Keratinocyte (primary cell): Measurements from ENCODE around the gene CDKN2D. TPM values are rescaled to one million over a fixed set of nuclear protein-coding genes. Genes with fewer than 3 reads are reported as not detected.
"Not testable (repeated sequence)": the region's sequence is repeated elsewhere in the genome, so short reads cannot be mapped to it uniquely, and the experiment has no call there.

Experiments
- DNase-seq: peaks from one replicate; pipeline ENCODE4 v3.0.0-alpha.2; 2011; ENCODE audit warnings: low read depth, missing footprints, low spot score
- FAIRE-seq: peaks from 2 replicates; lab custom pipeline; 2011; peaks lifted over from hg19 to GRCh38; lab: Jason Lieb, UNC
- H2AFZ ChIP-seq: 2 replicates; pipeline ENCODE4 v1.6.0; 2012; ENCODE audit warnings: low read length, control low read depth, inconsistent platforms; ENCODE audit not compliant: control insufficient read depth
- H3K27ac ChIP-seq: 2 replicates; pipeline ENCODE4 v1.5.1; 2011; ENCODE audit warnings: low read length; ENCODE audit not compliant: control insufficient read depth, insufficient read depth
- H3K27me3 ChIP-seq: 3 replicates; pipeline ENCODE4 v1.6.0; 2011; ENCODE audit warnings: low read length; ENCODE audit not compliant: control insufficient read depth, insufficient read depth; ENCODE audit errors: extremely low read depth
- H3K36me3 ChIP-seq, 2 experiments: 2 replicates in 1 of 2; 3 replicates in 1 of 2; pipeline ENCODE4 v1.5.1; 2011; ENCODE audit warnings: low read length in 2 of 2, mild to moderate bottlenecking in 1 of 2; ENCODE audit not compliant: control insufficient read depth in 2 of 2, insufficient read depth in 2 of 2; ENCODE audit errors: extremely low read depth in 1 of 2
- H3K4me1 ChIP-seq: 3 replicates; pipeline ENCODE4 v1.5.1; 2011; ENCODE audit warnings: low read length; ENCODE audit not compliant: control insufficient read depth, insufficient read depth; ENCODE audit errors: extremely low read depth
- H3K4me2 ChIP-seq: 3 replicates; pipeline ENCODE4 v1.6.0; 2011; ENCODE audit warnings: low read depth, low read length; ENCODE audit not compliant: control insufficient read depth, insufficient read depth; ENCODE audit errors: extremely low read depth
- H3K4me3 ChIP-seq, 3 experiments: fragments of 200-600 bp in 1 of 3; sonication (generic) in 1 of 3; 2 replicates in 2 of 3; 3 replicates in 1 of 3; pipeline ENCODE4 v1.5.1; 2011 to 2016; ENCODE audit warnings: low read length in 3 of 3, mild to moderate bottlenecking in 3 of 3, control low read depth in 2 of 3, inconsistent platforms in 1 of 3, low read depth in 1 of 3, mixed read lengths in 1 of 3, mixed run types in 1 of 3, moderate library complexity in 1 of 3; ENCODE audit not compliant: control insufficient read depth in 2 of 3, insufficient read depth in 2 of 3; ENCODE audit errors: extremely low read depth in 1 of 3
- H3K79me2 ChIP-seq: 2 replicates; pipeline ENCODE4 v1.6.0; 2012; ENCODE audit warnings: low read length; ENCODE audit not compliant: control insufficient read depth, insufficient read depth
- H3K9ac ChIP-seq: 3 replicates; pipeline ENCODE4 v1.6.0; 2011; ENCODE audit warnings: low read length; ENCODE audit not compliant: control insufficient read depth, insufficient read depth; ENCODE audit errors: extremely low read depth
- H3K9me1 ChIP-seq: 3 replicates; pipeline ENCODE4 v1.6.0; 2011; ENCODE audit warnings: low read length; ENCODE audit not compliant: control insufficient read depth, insufficient read depth; ENCODE audit errors: extremely low read depth
- H3K9me3 ChIP-seq: 2 replicates; pipeline ENCODE4 v1.5.1; 2012; ENCODE audit warnings: low read depth, low read length; ENCODE audit not compliant: control insufficient read depth
- H4K20me1 ChIP-seq: 3 replicates; pipeline ENCODE4 v1.6.0; 2011; ENCODE audit warnings: low read length; ENCODE audit not compliant: control insufficient read depth, insufficient read depth; ENCODE audit errors: extremely low read depth
- CTCF ChIP-seq, 3 experiments: IDR thresholded peaks in 1 of 3; conservative IDR thresholded peaks in 1 of 3; optimal IDR thresholded peaks in 1 of 3; 2 replicates in 2 of 3; 3 replicates in 1 of 3; pipeline versions ENCODE3 to v1.5.1; 2011; ENCODE audit warnings: low read length in 3 of 3, mild to moderate bottlenecking in 3 of 3, moderate library complexity in 2 of 3, control low read depth in 1 of 3, inconsistent platforms in 1 of 3; ENCODE audit not compliant: insufficient read depth in 2 of 3; ENCODE audit errors: extremely low read depth in 1 of 3
- EZH2 ChIP-seq: IDR thresholded peaks from one replicate; pipeline ENCODE4 v1.6.1; 2012; ENCODE audit warnings: inconsistent platforms, mild to moderate bottlenecking, low read length, moderate library complexity
- dilution Hi-C: fragments of 300-500 bp; cut with MboI; formaldehyde crosslinking; loops from one replicate; pipeline ENCODE4 v1.7.0; 2020; ENCODE audit warnings: low sequenced_read_pairs; ENCODE audit not compliant: extremely low pct_ligation_motif_present
- polyA plus RNA-seq, 5 experiments: library from polyadenylated mRNA; depleted of rRNA in 3 of 5; stranded (reverse) in 3 of 5; stranded (forward) in 1 of 5; unstranded in 1 of 5; fragments of >200 nt; gene quantifications; 1 replicate in 1 of 5; 2 replicates in 3 of 5; 3 replicates in 1 of 5; pipeline versions ENCODE4 v1.2.1 to v1.2.3, GENCODE V29; 2011 to 2012; ENCODE audit warnings: missing spikeins in 2 of 5, low read depth in 1 of 5, low replicate concordance in 1 of 5

CDKN2D gene
- polyA plus RNA-seq, 1 donor (not counting 4 experiments of a cell fraction or from before 2014, with no cell fraction given) = 3.9 TPM

DNA sequence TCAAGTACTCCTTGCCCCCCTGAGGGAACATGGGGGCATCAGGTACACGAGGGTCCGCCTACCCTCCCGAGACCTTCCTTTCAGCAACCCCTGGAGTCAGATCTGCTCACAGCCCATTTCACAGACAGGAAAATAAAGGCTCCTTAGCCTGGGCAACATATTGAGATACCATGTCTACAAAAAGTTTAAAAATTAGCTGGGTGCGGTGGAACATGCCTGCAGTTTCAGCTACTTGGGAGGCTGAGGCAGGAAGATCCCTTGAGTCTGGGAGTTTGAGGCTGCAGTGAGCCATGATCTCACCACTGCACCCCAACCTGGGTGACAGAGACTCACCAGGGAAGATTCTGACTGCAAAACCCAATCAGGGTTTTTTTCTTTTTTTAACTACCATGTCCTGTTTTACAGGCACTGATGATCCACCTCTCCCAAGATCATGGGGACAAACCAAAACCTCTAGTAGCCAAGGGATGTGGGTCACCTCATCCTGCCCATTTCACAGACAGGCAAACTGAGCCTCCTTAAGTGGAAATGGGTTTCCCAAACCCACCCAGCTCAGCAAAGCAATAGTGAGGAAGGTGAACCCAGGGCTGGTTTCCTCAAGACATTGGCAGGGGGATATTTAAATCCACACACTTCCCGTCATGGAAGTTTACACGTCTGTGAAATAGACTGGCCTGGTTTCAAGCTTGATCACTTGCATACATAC lies 6.4 kb upstream of the CDKN2D start:
- DNase-seq (no peak), FAIRE-seq (no peak)
- no peaks in the 10 kb centered on the region for H4K20me1 ChIP-seq
- H3K79me2 ChIP-seq = peaks cover 4% of the 10 kb centered on the region
- no peak overlapping the region for H3K27ac ChIP-seq
- H3K36me3 ChIP-seq = peaks cover 26% of the 10 kb centered on the region in 2 experiments
- TF ChIP-seq CTCF (optimal IDR thresholded peaks at IDR 0.05 in 1 of 3, IDR thresholded peaks at IDR 0.05 in 1 of 3, conservative IDR thresholded peaks at IDR 0.05 in 1 of 3; ENCODE audit: extremely low read depth in 1 of 3, insufficient read depth in 2 of 3, low read length in 3 of 3) (no peak), EZH2 (no peak)
- no peak overlapping the region for H3K4me2 ChIP-seq
- no peak overlapping the region for H2AFZ ChIP-seq
- no peaks in the 10 kb centered on the region for H3K9me1 ChIP-seq
- H3K9me3 ChIP-seq = no peaks in the 10 kb centered on the region
- no peaks in the 10 kb centered on the region for H3K27me3 ChIP-seq
- dilution Hi-C loops = no loop called here
- H3K4me1 ChIP-seq = no peaks in the 10 kb centered on the region
- H3K4me3 ChIP-seq = no peak overlapping the region
- H3K9ac ChIP-seq = no peak overlapping the region

DNA sequence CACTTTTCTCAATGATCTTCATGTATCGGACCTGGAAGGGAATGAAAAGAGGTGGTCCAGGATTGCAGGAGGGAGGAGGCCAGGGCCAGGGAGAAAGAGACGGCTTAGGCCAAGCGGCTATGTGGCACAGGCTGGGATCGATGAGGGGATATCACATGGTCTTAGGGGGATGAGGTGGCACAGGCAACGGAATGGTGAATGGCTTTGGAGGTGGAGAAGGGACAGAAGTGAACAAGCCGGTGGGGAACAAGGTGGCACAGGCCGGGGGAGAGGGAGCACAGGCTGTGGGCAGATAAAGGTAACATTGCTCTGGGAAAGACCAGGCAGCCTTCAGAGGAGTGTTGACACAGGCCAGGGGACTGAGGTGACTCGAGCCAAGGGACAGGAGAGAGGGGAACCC lies 5.7 kb upstream of the CDKN2D start:
- dilution Hi-C loops = no loop called here

GRCh38 chr19:10573793-10574192 lies 5.0 kb upstream of the CDKN2D start:
- H3K9ac ChIP-seq, FAIRE-seq, H3K9me1 ChIP-seq, DNase-seq, H3K27ac ChIP-seq, H3K79me2 ChIP-seq, H3K4me2 ChIP-seq, H2AFZ ChIP-seq, H3K27me3 ChIP-seq, H4K20me1 ChIP-seq, dilution Hi-C loops, H3K4me3 ChIP-seq, H3K4me1 ChIP-seq, H3K9me3 ChIP-seq: not testable (repeated sequence)
- H3K36me3 ChIP-seq = peaks cover 16 to 21% of the 10 kb centered on the region in 2 experiments

More for the DNA sequence above, 5.7 kb upstream of the CDKN2D start:
- Histone ChIP-seq H3K36me3 (peaks cover 19 to 22% of the 10 kb centered on the region in 2 experiments), H3K27me3 (no peaks in the 10 kb centered on the region), H3K9me1 (no peaks in the 10 kb centered on the region), H3K27ac (no peak overlapping the region), H3K9me3 (no peaks in the 10 kb centered on the region), H3K79me2 (peaks cover under 1% of the 10 kb centered on the region), H3K4me3 (no peak overlapping the region), H3K4me2 (no peak overlapping the region), H3K9ac (no peak overlapping the region), H2AFZ (no peak overlapping the region), H3K4me1 (peaks cover 4% of the 10 kb centered on the region), H4K20me1 (no peaks in the 10 kb centered on the region)
- DNase-seq = no peak
- no peak for FAIRE-seq
- TF ChIP-seq CTCF (optimal IDR thresholded peaks at IDR 0.05 in 1 of 3, IDR thresholded peaks at IDR 0.05 in 1 of 3, conservative IDR thresholded peaks at IDR 0.05 in 1 of 3; ENCODE audit: extremely low read depth in 1 of 3, insufficient read depth in 2 of 3, low read length in 3 of 3) (no peak), EZH2 (no peak)
